Measurements from ENCODE around the gene DDX55.
"Not testable (repeated sequence)": the region's sequence is repeated elsewhere in the genome, so short reads cannot be mapped to it uniquely, and the experiment has no call there.

Gene DDX55

GRCh38 chr12:123598522-123598921 lies 3.4 kb upstream of the DDX55 start:
- no peak for TF ChIP-seq CTCF (IDR thresholded peaks at IDR 0.05; ENCODE audit: low read depth, low read length)
- no peak for DNase-seq (ENCODE audit: low read depth in 2 of 2)
- no peak overlapping the region for H3K4me3 ChIP-seq (replicated peaks in 1 of 2; ENCODE audit: low read depth in 2 of 2, low read length in 2 of 2)

GRCh38 chr12:123599310-123599709 lies 2.6 kb upstream of the DDX55 start:
- no peak for DNase-seq (ENCODE audit: low read depth in 2 of 2)
- no peak for TF ChIP-seq CTCF (IDR thresholded peaks at IDR 0.05; ENCODE audit: low read depth, low read length)
- no peak overlapping the region for H3K4me3 ChIP-seq (replicated peaks in 1 of 2; ENCODE audit: low read depth in 2 of 2, low read length in 2 of 2)

GRCh38 chr12:123599721-123600120 lies 2.2 kb upstream of the DDX55 start:
- no peak for DNase-seq (ENCODE audit: low read depth in 2 of 2)
- no peak for TF ChIP-seq CTCF (IDR thresholded peaks at IDR 0.05; ENCODE audit: low read depth, low read length)
- no peak overlapping the region for H3K4me3 ChIP-seq (replicated peaks in 1 of 2; ENCODE audit: low read depth in 2 of 2, low read length in 2 of 2)

- TF ChIP-seq CTCF (IDR thresholded peaks at IDR 0.05; ENCODE audit: low read depth, low read length) = no peak
- peak overlapping the region; percentile 98 to 99 for H3K4me3 ChIP-seq (replicated peaks in 1 of 2; ENCODE audit: low read depth in 2 of 2, low read length in 2 of 2)
- DNase-seq (ENCODE audit: low read depth in 2 of 2) = peak; percentile 13 to 22
Observed at GRCh38 chr12:123602651-123603195, 824 bp downstream of the DDX55 start.

GRCh38 chr12:123603495-123603894 lies 1.6 kb downstream of the DDX55 start:
- not testable (repeated sequence) for DNase-seq (ENCODE audit: low read depth in 2 of 2); H3K4me3 ChIP-seq (replicated peaks in 1 of 2; ENCODE audit: low read depth in 2 of 2, low read length in 2 of 2)

GRCh38 chr12:123607756-123608155 lies 5.9 kb downstream of the DDX55 start:
- no peak for DNase-seq (ENCODE audit: low read depth in 2 of 2)
- no peak overlapping the region for H3K4me3 ChIP-seq (replicated peaks in 1 of 2; ENCODE audit: low read depth in 2 of 2, low read length in 2 of 2)
- TF ChIP-seq CTCF (IDR thresholded peaks at IDR 0.05; ENCODE audit: low read depth, low read length) = no peak

- H3K4me3 ChIP-seq (replicated peaks in 1 of 2; ENCODE audit: low read depth in 2 of 2, low read length in 2 of 2) = no peak overlapping the region
- TF ChIP-seq CTCF (IDR thresholded peaks at IDR 0.05; ENCODE audit: low read depth, low read length) = no peak
- DNase-seq (ENCODE audit: low read depth in 2 of 2) = no peak
Observed at GRCh38 chr12:123608182-123608581, 6.3 kb downstream of the DDX55 start.
